Neural progenitor cell (in vitro differentiated cells): ENCODE data around the gene LINGO3. TPM values are rescaled to one million over a fixed set of nuclear protein-coding genes. Genes with fewer than 3 reads are reported as not detected.

Experiments used
- DNase-seq: peaks from one replicate; pipeline ENCODE4 v3.0.0-alpha.2; 2016; ENCODE audit warnings: low spot score
- H2AFZ ChIP-seq: fragments of 200-600 bp; sonication (generic); replicated peaks from 2 replicates; pipeline ENCODE4 v1.6.1; 2016; ENCODE audit warnings: antibody characterized with exemption
- H3F3A ChIP-seq: fragments of 200-600 bp; sonication (generic); 2 replicates; pipeline ENCODE4 v1.6.1; 2016; ENCODE audit warnings: antibody characterized with exemption, low read depth
- H3K27ac ChIP-seq: fragments of 200-600 bp; sonication (generic); 2 replicates; pipeline ENCODE4 v1.5.1; 2016; ENCODE audit warnings: mild to moderate bottlenecking
- H3K27me3 ChIP-seq: fragments of 200-600 bp; sonication (generic); 2 replicates; pipeline ENCODE4 v1.6.1; 2016; ENCODE audit warnings: mild to moderate bottlenecking, moderate library complexity
- H3K36me3 ChIP-seq: fragments of 200-600 bp; sonication (generic); 2 replicates; pipeline ENCODE4 v1.5.1; 2016
- H3K4me1 ChIP-seq: fragments of 200-600 bp; sonication (generic); 2 replicates; pipeline ENCODE4 v1.6.1; 2016; ENCODE audit warnings: mixed run types
- H3K4me2 ChIP-seq: fragments of 200-600 bp; sonication (generic); 2 replicates; pipeline ENCODE4 v1.6.1; 2016
- H3K4me3 ChIP-seq: fragments of 200-600 bp; sonication (generic); 2 replicates; pipeline ENCODE4 v1.5.1; 2016
- H3K79me2 ChIP-seq: fragments of 200-600 bp; sonication (generic); 2 replicates; pipeline ENCODE4 v1.6.1; 2016; ENCODE audit warnings: low read depth
- H3K9ac ChIP-seq: fragments of 200-600 bp; sonication (generic); 2 replicates; pipeline ENCODE4 v1.6.1; 2016
- H3K9me3 ChIP-seq: fragments of 200-600 bp; sonication (generic); 2 replicates; pipeline ENCODE4 v1.5.1; 2016; ENCODE audit warnings: low read depth
- H4K20me1 ChIP-seq: fragments of 200-600 bp; sonication (generic); 2 replicates; pipeline ENCODE4 v1.6.1; 2016; ENCODE audit warnings: low read depth
- H3K27ac Mint-ChIP-seq: 3 replicates; pipeline ENCODE4 v1.8.0; 2021; ENCODE audit warnings: mixed read lengths
- H3K27me3 Mint-ChIP-seq: 2 replicates; pipeline ENCODE4 v1.8.0; 2022; ENCODE audit warnings: low read depth, mild to moderate bottlenecking, inconsistent platforms, moderate library complexity, mixed read lengths; ENCODE audit not compliant: insufficient read depth
- H3K36me3 Mint-ChIP-seq: 3 replicates; pipeline ENCODE4 v1.8.0; 2021; ENCODE audit warnings: mixed read lengths
- H3K4me1 Mint-ChIP-seq: 3 replicates; pipeline ENCODE4 v1.8.0; 2021; ENCODE audit warnings: mixed read lengths
- H3K4me3 Mint-ChIP-seq: 3 replicates; pipeline ENCODE4 v1.8.0; 2021; ENCODE audit warnings: mild to moderate bottlenecking, moderate library complexity, mixed read lengths
- H3K9me3 Mint-ChIP-seq: 3 replicates; pipeline ENCODE4 v1.8.0; 2020; ENCODE audit warnings: mixed read lengths
- EZH2 ChIP-seq: fragments of 200-600 bp; sonication (generic); IDR thresholded peaks from 2 replicates; pipeline ENCODE4 v1.6.1; 2017; ENCODE audit warnings: antibody characterized with exemption, mild to moderate bottlenecking, moderate library complexity
- EZH2phosphoT487 ChIP-seq: fragments of 200-600 bp; sonication (generic); IDR thresholded peaks from 2 replicates; pipeline ENCODE4 v1.6.1; 2017; ENCODE audit warnings: antibody characterized with exemption
- total RNA-seq: library from RNA; depleted of rRNA; stranded (reverse); fragments of >200 nt; gene quantifications from 2 replicates; pipeline ENCODE4 v1.2.3, GENCODE V29; 2015; ENCODE audit warnings: low replicate concordance
- TF ChIP-seq, protein P1 (sequence below): fragments of 200-600 bp; sonication (generic); IDR thresholded peaks from 2 replicates; pipeline ENCODE4 v1.5.1; 2017; ENCODE audit warnings: antibody characterized with exemption, mild to moderate bottlenecking

Gene LINGO3
- total RNA-seq, 1 donor from 2014 or later: not detected

DNA sequence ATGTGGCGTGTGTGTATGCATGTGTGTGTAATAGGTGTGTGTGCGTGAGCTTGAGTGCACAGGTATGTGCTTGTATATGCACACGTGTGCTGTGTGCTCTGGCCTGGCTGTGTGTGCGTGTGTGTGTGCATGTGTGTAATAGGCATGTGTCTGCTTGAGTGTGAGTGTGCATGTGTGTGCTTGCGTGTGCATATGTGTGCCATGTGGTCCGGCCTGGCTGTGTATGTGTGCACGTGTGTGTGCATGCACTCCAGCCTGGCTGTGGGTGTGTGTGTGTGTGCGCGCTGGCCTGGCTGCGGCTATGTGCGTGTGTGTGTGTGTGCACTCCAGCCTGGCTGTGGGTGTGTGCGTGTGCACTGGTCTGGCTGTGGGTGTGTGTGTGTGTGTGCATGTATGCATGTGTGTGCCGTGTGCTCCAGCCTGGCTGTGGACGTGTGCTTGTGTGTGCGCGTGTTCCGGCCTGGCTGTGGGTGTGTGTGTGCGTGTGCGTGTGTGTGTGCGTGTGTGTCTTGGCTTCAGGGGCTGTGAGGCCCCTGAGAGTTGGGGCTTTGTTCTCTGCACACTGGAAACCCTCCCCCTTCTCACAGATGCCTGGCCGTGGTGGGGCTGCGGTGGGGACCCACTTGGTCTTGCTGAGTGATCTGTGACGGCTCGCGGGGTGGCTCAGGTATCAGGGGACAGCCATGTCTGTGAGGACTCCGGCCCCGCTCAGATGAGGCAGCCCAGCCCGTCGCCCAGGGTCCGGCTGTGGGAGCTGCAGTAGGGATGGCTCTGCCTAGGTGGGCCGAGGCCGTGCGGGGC is 28.8 kb upstream of the LINGO3 start:
- H3K9ac ChIP-seq: no peak overlapping the region
- peak overlapping the region; percentile 12 for H3K4me3 Mint-ChIP-seq
- peak overlapping the region; percentile 4 for H3K4me2 ChIP-seq
- H3F3A ChIP-seq: peaks cover 40% of the 10 kb centered on the region
- no peaks in the 10 kb centered on the region for H3K9me3 ChIP-seq
- peaks cover 9% of the 10 kb centered on the region for H3K4me1 ChIP-seq
- H3K4me3 ChIP-seq: no peak overlapping the region
- peak overlapping the region; percentile 78 for H3K27ac ChIP-seq
- peaks cover 6% of the 10 kb centered on the region for H3K36me3 Mint-ChIP-seq
- peaks cover 4% of the 10 kb centered on the region for H3K9me3 Mint-ChIP-seq
- DNase-seq: no peak
- TF ChIP-seq EZH2phosphoT487: no peak
- TF ChIP-seq EZH2: no peak
- TF ChIP-seq, protein P1, sequence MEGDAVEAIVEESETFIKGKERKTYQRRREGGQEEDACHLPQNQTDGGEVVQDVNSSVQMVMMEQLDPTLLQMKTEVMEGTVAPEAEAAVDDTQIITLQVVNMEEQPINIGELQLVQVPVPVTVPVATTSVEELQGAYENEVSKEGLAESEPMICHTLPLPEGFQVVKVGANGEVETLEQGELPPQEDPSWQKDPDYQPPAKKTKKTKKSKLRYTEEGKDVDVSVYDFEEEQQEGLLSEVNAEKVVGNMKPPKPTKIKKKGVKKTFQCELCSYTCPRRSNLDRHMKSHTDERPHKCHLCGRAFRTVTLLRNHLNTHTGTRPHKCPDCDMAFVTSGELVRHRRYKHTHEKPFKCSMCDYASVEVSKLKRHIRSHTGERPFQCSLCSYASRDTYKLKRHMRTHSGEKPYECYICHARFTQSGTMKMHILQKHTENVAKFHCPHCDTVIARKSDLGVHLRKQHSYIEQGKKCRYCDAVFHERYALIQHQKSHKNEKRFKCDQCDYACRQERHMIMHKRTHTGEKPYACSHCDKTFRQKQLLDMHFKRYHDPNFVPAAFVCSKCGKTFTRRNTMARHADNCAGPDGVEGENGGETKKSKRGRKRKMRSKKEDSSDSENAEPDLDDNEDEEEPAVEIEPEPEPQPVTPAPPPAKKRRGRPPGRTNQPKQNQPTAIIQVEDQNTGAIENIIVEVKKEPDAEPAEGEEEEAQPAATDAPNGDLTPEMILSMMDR: no peak
- H3K27me3 ChIP-seq: no peaks in the 10 kb centered on the region
- no peak overlapping the region for H2AFZ ChIP-seq
- peaks cover 29% of the 10 kb centered on the region for H3K4me1 Mint-ChIP-seq
- H3K36me3 ChIP-seq: no peaks in the 10 kb centered on the region
- peaks cover 49% of the 10 kb centered on the region for H4K20me1 ChIP-seq
- H3K27me3 Mint-ChIP-seq: peaks cover 2% of the 10 kb centered on the region
- peaks cover 57% of the 10 kb centered on the region for H3K79me2 ChIP-seq
- peak overlapping the region; percentile 28 for H3K27ac Mint-ChIP-seq

GRCh38 chr19:2335848-2336247 is 27.9 kb upstream of the LINGO3 start:
- Histone ChIP-seq H2AFZ (no peak overlapping the region), H3K79me2 (peaks cover 65% of the 10 kb centered on the region), H3K27ac (no peak overlapping the region), H3K4me3 (no peak overlapping the region), H3F3A (peaks cover 49% of the 10 kb centered on the region), H3K27me3 (no peaks in the 10 kb centered on the region), H3K4me2 (no peak overlapping the region), H3K4me1 (peaks cover 17% of the 10 kb centered on the region), H3K36me3 (no peaks in the 10 kb centered on the region), H3K9me3 (no peaks in the 10 kb centered on the region), H3K9ac (no peak overlapping the region), H4K20me1 (peaks cover 58% of the 10 kb centered on the region)
- Mint-ChIP-seq H3K36me3 (peaks cover 6% of the 10 kb centered on the region), H3K4me3 (peak overlapping the region; percentile 19), H3K27me3 (peaks cover 2% of the 10 kb centered on the region), H3K9me3 (peaks cover 4% of the 10 kb centered on the region), H3K27ac (peak overlapping the region; percentile 28), H3K4me1 (peaks cover 38% of the 10 kb centered on the region)
- TF ChIP-seq, protein P1: no peak
- TF ChIP-seq EZH2: no peak
- TF ChIP-seq EZH2phosphoT487: no peak
- DNase-seq: no peak

DNA sequence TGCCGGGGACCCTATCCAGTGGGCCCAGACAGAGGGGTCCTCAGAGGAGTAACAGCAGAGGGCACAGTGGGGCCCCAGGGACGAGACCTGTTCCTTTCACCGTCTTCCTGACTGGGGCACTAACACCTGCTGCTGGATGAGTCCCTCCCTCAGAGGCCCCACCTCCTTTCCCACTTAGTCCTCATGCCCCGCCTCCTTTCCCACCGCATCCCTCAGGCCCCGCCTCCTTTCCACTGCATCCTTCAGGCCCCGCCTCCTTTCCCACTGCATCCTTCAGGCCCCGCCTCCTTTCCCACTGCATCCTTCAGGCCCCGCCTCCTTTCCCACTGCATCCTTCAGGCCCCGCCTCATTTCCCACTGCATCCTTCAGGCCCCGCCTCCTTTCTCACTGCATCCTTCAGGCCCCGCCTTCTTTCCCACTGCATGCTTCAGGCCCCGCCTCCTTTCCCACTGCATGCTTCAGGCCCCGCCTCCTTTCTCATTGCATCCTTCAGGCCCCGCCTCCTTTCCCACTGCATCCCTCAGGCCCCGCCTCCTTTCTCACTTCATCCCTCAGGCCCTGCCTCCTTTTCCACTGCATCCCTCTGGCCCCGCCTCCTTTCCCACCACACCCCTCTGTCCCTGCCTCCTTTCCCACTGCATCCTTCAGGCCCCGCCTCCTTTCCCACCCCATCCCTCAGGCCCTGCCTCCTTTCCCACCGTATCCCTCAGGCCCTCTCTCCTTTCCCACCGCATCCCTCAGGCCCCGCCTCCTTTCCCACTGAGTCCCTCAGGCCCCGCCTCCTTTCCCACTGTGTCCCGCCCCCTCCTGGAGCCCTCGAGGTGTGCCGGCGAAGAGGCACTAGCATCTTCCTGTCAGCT is 27.3 kb upstream of the LINGO3 start:
- Histone ChIP-seq H4K20me1 (peaks cover 64% of the 10 kb centered on the region), H3K4me1 (peaks cover 24% of the 10 kb centered on the region), H3K9ac (no peak overlapping the region), H3K79me2 (peaks cover 72% of the 10 kb centered on the region), H3K27ac (no peak overlapping the region), H3K9me3 (no peaks in the 10 kb centered on the region), H3K27me3 (no peaks in the 10 kb centered on the region), H3K4me2 (no peak overlapping the region), H3K36me3 (no peaks in the 10 kb centered on the region), H2AFZ (no peak overlapping the region), H3K4me3 (no peak overlapping the region), H3F3A (peaks cover 55% of the 10 kb centered on the region)
- H3K4me1 Mint-ChIP-seq: peaks cover 44% of the 10 kb centered on the region
- peaks cover 4% of the 10 kb centered on the region for H3K9me3 Mint-ChIP-seq
- no peak overlapping the region for H3K4me3 Mint-ChIP-seq
- H3K36me3 Mint-ChIP-seq: peaks cover 6% of the 10 kb centered on the region
- H3K27ac Mint-ChIP-seq: peak overlapping the region; percentile 28
- H3K27me3 Mint-ChIP-seq: peaks cover 2% of the 10 kb centered on the region
- DNase-seq: no peak
- TF ChIP-seq, protein P1: no peak
- TF ChIP-seq EZH2phosphoT487 (no peak), EZH2 (no peak)
